ACC112 (cell line): ENCODE data around the gene AK2.

Experiments used
- H2AFZ ChIP-seq: fragments of 200-600 bp; sonication (generic); one replicate; pipeline ENCODE4 v1.6.0; 2017; ENCODE audit warnings: antibody characterized with exemption, low read length; ENCODE audit not compliant: unreplicated experiment
- H3K27ac ChIP-seq: fragments of 200-600 bp; sonication (generic); 2 replicates; pipeline ENCODE4 v1.5.1; 2014; ENCODE audit warnings: low read depth, mild to moderate bottlenecking, antibody characterized with exemption, low read length, moderate library complexity
- H3K27me3 ChIP-seq: fragments of 200-600 bp; sonication (generic); 2 replicates; pipeline ENCODE4 v1.6.1; 2014; ENCODE audit warnings: mild to moderate bottlenecking, antibody characterized with exemption, low read length, moderate library complexity, mixed read lengths; ENCODE audit not compliant: insufficient read depth
- H3K36me3 ChIP-seq: fragments of 200-600 bp; sonication (generic); 2 replicates; pipeline ENCODE4 v1.6.1; 2016; ENCODE audit warnings: mild to moderate bottlenecking, antibody characterized with exemption, low read length, moderate library complexity, mixed read lengths; ENCODE audit not compliant: insufficient read depth
- H3K4me1 ChIP-seq: fragments of 200-600 bp; sonication (generic); one replicate; pipeline ENCODE4 v1.6.1; 2016; ENCODE audit warnings: low read length, mixed read lengths; ENCODE audit not compliant: insufficient read depth, unreplicated experiment, control insufficient read depth
- H3K4me3 ChIP-seq: fragments of 200-600 bp; sonication (generic); 2 replicates; pipeline ENCODE4 v1.5.1; 2014; ENCODE audit warnings: mild to moderate bottlenecking, low read depth, low read length
- H3K79me2 ChIP-seq: fragments of 200-600 bp; sonication (generic); one replicate; pipeline ENCODE4 v1.6.0; 2016; ENCODE audit warnings: low read length; ENCODE audit not compliant: control insufficient read depth, unreplicated experiment, insufficient read depth

Gene AK2

GRCh38 chr1:32989160-32990050 lies 47.3 kb downstream of the AK2 start:
- Histone ChIP-seq H3K4me3 (peak overlapping the region; percentile 55), H3K79me2 (no peaks in the 10 kb centered on the region), H3K27ac (peak overlapping the region; percentile 98), H3K36me3 (no peaks in the 10 kb centered on the region), H3K4me1 (peaks cover 41% of the 10 kb centered on the region), H2AFZ (peak overlapping the region; percentile 10), H3K27me3 (no peaks in the 10 kb centered on the region)

GRCh38 chr1:32988665-32989064 lies 48.0 kb downstream of the AK2 start:
- Histone ChIP-seq H3K27me3 (no peaks in the 10 kb centered on the region), H3K36me3 (no peaks in the 10 kb centered on the region), H3K27ac (peak overlapping the region; percentile 98), H3K4me3 (peak overlapping the region; percentile 55), H3K79me2 (no peaks in the 10 kb centered on the region), H3K4me1 (peaks cover 41% of the 10 kb centered on the region), H2AFZ (no peak overlapping the region)

GRCh38 chr1:32985226-32985625 lies 51.5 kb downstream of the AK2 start:
- Histone ChIP-seq H3K79me2 (no peaks in the 10 kb centered on the region), H3K36me3 (no peaks in the 10 kb centered on the region), H3K4me3 (no peak overlapping the region), H3K27ac (no peak overlapping the region), H3K27me3 (no peaks in the 10 kb centered on the region), H2AFZ (no peak overlapping the region), H3K4me1 (peaks cover 36% of the 10 kb centered on the region)

GRCh38 chr1:32984455-32985171 lies 52.1 kb downstream of the AK2 start:
- Histone ChIP-seq H3K4me3 (no peak overlapping the region), H3K4me1 (peaks cover 31% of the 10 kb centered on the region), H3K27me3 (no peaks in the 10 kb centered on the region), H2AFZ (no peak overlapping the region), H3K79me2 (no peaks in the 10 kb centered on the region), H3K36me3 (no peaks in the 10 kb centered on the region), H3K27ac (no peak overlapping the region)

- Histone ChIP-seq H3K27me3 (no peaks in the 10 kb centered on the region), H3K4me1 (peaks cover 29% of the 10 kb centered on the region), H3K79me2 (no peaks in the 10 kb centered on the region), H3K27ac (no peak overlapping the region), H2AFZ (no peak overlapping the region), H3K36me3 (no peaks in the 10 kb centered on the region), H3K4me3 (no peak overlapping the region)
These were observed 52.6 kb downstream of the AK2 start for GRCh38 chr1:32984090-32984454.

- Histone ChIP-seq H3K27me3 (no peaks in the 10 kb centered on the region), H2AFZ (no peak overlapping the region), H3K27ac (no peak overlapping the region), H3K4me1 (peaks cover 19% of the 10 kb centered on the region), H3K79me2 (no peaks in the 10 kb centered on the region), H3K36me3 (no peaks in the 10 kb centered on the region), H3K4me3 (no peak overlapping the region)
These were observed 53.7 kb downstream of the AK2 start for GRCh38 chr1:32983020-32983419.

GRCh38 chr1:32981003-32981901 lies 55.4 kb downstream of the AK2 start:
- peak overlapping the region; percentile 37 for H2AFZ ChIP-seq
- H3K36me3 ChIP-seq = no peaks in the 10 kb centered on the region
- H3K4me1 ChIP-seq = peaks cover 17% of the 10 kb centered on the region
- no peak overlapping the region for H3K4me3 ChIP-seq
- no peaks in the 10 kb centered on the region for H3K79me2 ChIP-seq
- no peaks in the 10 kb centered on the region for H3K27me3 ChIP-seq
- H3K27ac ChIP-seq = peak overlapping the region; percentile 83

GRCh38 chr1:32980080-32980479 lies 56.6 kb downstream of the AK2 start:
- no peak overlapping the region for H3K27ac ChIP-seq
- H3K27me3 ChIP-seq = no peaks in the 10 kb centered on the region
- H3K36me3 ChIP-seq = no peaks in the 10 kb centered on the region
- peaks cover 17% of the 10 kb centered on the region for H3K4me1 ChIP-seq
- no peak overlapping the region for H2AFZ ChIP-seq
- H3K79me2 ChIP-seq = no peaks in the 10 kb centered on the region
- H3K4me3 ChIP-seq = no peak overlapping the region

GRCh38 chr1:32978854-32979253 lies 57.8 kb downstream of the AK2 start:
- Histone ChIP-seq H3K79me2 (no peaks in the 10 kb centered on the region), H3K27me3 (no peaks in the 10 kb centered on the region), H3K27ac (no peak overlapping the region), H3K36me3 (no peaks in the 10 kb centered on the region), H2AFZ (no peak overlapping the region), H3K4me3 (no peak overlapping the region), H3K4me1 (peaks cover 17% of the 10 kb centered on the region)

GRCh38 chr1:32977546-32978087 lies 59.1 kb downstream of the AK2 start:
- peaks cover 17% of the 10 kb centered on the region for H3K4me1 ChIP-seq
- H3K36me3 ChIP-seq = no peaks in the 10 kb centered on the region
- no peaks in the 10 kb centered on the region for H3K79me2 ChIP-seq
- no peak overlapping the region for H3K4me3 ChIP-seq
- no peaks in the 10 kb centered on the region for H3K27me3 ChIP-seq
- no peak overlapping the region for H3K27ac ChIP-seq
- H2AFZ ChIP-seq = no peak overlapping the region
